CD14-positive monocyte (primary cell): ENCODE measurements around the gene ANAPC16. TPM values are rescaled to one million over a fixed set of nuclear protein-coding genes. Genes with fewer than 3 reads are reported as not detected.

ENCODE experiments used
- DNase-seq, 3 donors: peaks; one replicate each; pipeline ENCODE4 v3.0.0-alpha.2; 2011 to 2022
- H2AFZ ChIP-seq: 2 replicates; pipeline ENCODE4 v1.6.0; 2012; ENCODE audit warnings: mild to moderate bottlenecking, low read depth, low read length, inconsistent platforms; ENCODE audit not compliant: insufficient read depth, poor library complexity, severe bottlenecking
- H3K27ac ChIP-seq, 2 donors: 1 replicate in 1 of 2; 2 replicates in 1 of 2; pipeline ENCODE4 v1.5.1; 2012 to 2013; ENCODE audit warnings: low read length in 2 of 2, control low read depth in 1 of 2, inconsistent platforms in 1 of 2, low read depth in 1 of 2, mild to moderate bottlenecking in 1 of 2
- H3K27me3 ChIP-seq, 2 donors: one replicate each; pipeline versions ENCODE4 v1.6.0 to v1.6.1; 2011 to 2013; ENCODE audit warnings: low read length in 2 of 2; ENCODE audit not compliant: control insufficient read depth in 2 of 2, insufficient read depth in 2 of 2
- H3K36me3 ChIP-seq, 2 donors: replicated peaks in 1 of 2; 1 replicate in 1 of 2; 2 replicates in 1 of 2; pipeline versions ENCODE4 v1.5.1 to v1.6.1; 2012 to 2013; ENCODE audit warnings: low read length in 2 of 2, control low read depth in 1 of 2, inconsistent platforms in 1 of 2, mild to moderate bottlenecking in 1 of 2; ENCODE audit not compliant: insufficient read depth in 2 of 2, control insufficient read depth in 1 of 2
- H3K4me1 ChIP-seq, 2 donors: 1 replicate in 1 of 2; 2 replicates in 1 of 2; pipeline versions ENCODE4 v1.5.1 to v1.6.1; 2012 to 2013; ENCODE audit warnings: low read length in 2 of 2, control low read depth in 1 of 2, inconsistent platforms in 1 of 2, mild to moderate bottlenecking in 1 of 2, moderate library complexity in 1 of 2; ENCODE audit not compliant: insufficient read depth in 2 of 2, control insufficient read depth in 1 of 2
- H3K4me2 ChIP-seq: replicated peaks from 2 replicates; pipeline ENCODE3; 2012; ENCODE audit warnings: low read length, moderate library complexity, mild to moderate bottlenecking; ENCODE audit not compliant: poor library complexity, severe bottlenecking; ENCODE audit errors: extremely low read depth
- H3K4me3 ChIP-seq, 3 experiments: fragments of 200-600 bp in 1 of 3; sonication (generic) in 1 of 3; replicated peaks in 1 of 3; 1 replicate in 2 of 3; 2 replicates in 1 of 3; pipeline ENCODE4 v1.5.1; 2011 to 2013; ENCODE audit warnings: low read length in 3 of 3, mild to moderate bottlenecking in 3 of 3, control low read depth in 2 of 3, low read depth in 2 of 3, inconsistent platforms in 1 of 3, moderate library complexity in 1 of 3
- H3K79me2 ChIP-seq: 2 replicates; pipeline ENCODE4 v1.6.0; 2012; ENCODE audit warnings: mild to moderate bottlenecking, control low read depth, inconsistent platforms, low read length, moderate library complexity; ENCODE audit not compliant: insufficient read depth
- H3K9ac ChIP-seq: 2 replicates; pipeline ENCODE4 v1.6.0; 2017; ENCODE audit warnings: low read length, mild to moderate bottlenecking; ENCODE audit not compliant: insufficient read depth, poor library complexity, severe bottlenecking
- H3K9me3 ChIP-seq, 2 donors: replicated peaks in 1 of 2; 1 replicate in 1 of 2; 2 replicates in 1 of 2; pipeline versions ENCODE4 v1.5.1 to v1.6.1; 2012 to 2013; ENCODE audit warnings: low read length in 2 of 2, control low read depth in 1 of 2; ENCODE audit not compliant: control insufficient read depth in 1 of 2, insufficient read depth in 1 of 2
- H4K20me1 ChIP-seq: 2 replicates; pipeline ENCODE4 v1.6.0; 2012; ENCODE audit warnings: mild to moderate bottlenecking, low read length, control low read depth, moderate library complexity; ENCODE audit not compliant: insufficient read depth
- H3K27ac Mint-ChIP-seq, 7 donors: one replicate each; pipeline ENCODE4 v1.8.0; 2020; ENCODE audit warnings: mild to moderate bottlenecking in 7 of 7, mixed read lengths in 7 of 7, moderate library complexity in 6 of 7, inconsistent platforms in 2 of 7
- H3K27me3 Mint-ChIP-seq, 3 donors: one replicate each; pipeline ENCODE4 v1.8.0; 2021 to 2022; ENCODE audit warnings: low read depth in 3 of 3, mild to moderate bottlenecking in 3 of 3, mixed read lengths in 3 of 3, moderate library complexity in 3 of 3, inconsistent platforms in 1 of 3
- H3K36me3 Mint-ChIP-seq, 2 donors: one replicate each; pipeline ENCODE4 v1.8.0; 2020; ENCODE audit warnings: mixed read lengths in 2 of 2, inconsistent platforms in 1 of 2, mild to moderate bottlenecking in 1 of 2
- H3K4me1 Mint-ChIP-seq: one replicate; pipeline ENCODE4 v1.8.0; 2020; ENCODE audit warnings: mild to moderate bottlenecking, mixed read lengths
- H3K4me3 Mint-ChIP-seq, 2 donors: one replicate each; pipeline ENCODE4 v1.8.0; 2020; ENCODE audit warnings: mild to moderate bottlenecking in 2 of 2, mixed read lengths in 2 of 2, moderate library complexity in 1 of 2
- H3K9me3 Mint-ChIP-seq, 7 donors: one replicate each; pipeline ENCODE4 v1.8.0; 2020 to 2022; ENCODE audit warnings: mixed read lengths in 7 of 7, mild to moderate bottlenecking in 6 of 7, moderate library complexity in 6 of 7, inconsistent platforms in 2 of 7
- WGBS: methylation state at CpG from one replicate; pipeline ENCODE4 v1.1.5; 2013; ENCODE audit warnings: missing lambda C conversion rate; ENCODE audit not compliant: insufficient coverage; 5-methylcytosine and 5-hydroxymethylcytosine counted together
- intact Hi-C, 2 donors: fragments of 100-400 bp; cut with micrococcal nuclease; formaldehyde crosslinking; loops; one replicate each; pipeline versions ENCODE4 v1.15.0 to v1.15.1; 2023
- polyA plus RNA-seq, 3 donors: library from polyadenylated mRNA; depleted of rRNA in 1 of 3; unstranded in 2 of 3; stranded (reverse) in 1 of 3; fragments of 300-500 nt in 2 of 3; fragments of >200 nt in 1 of 3; fragmentation: Illumina TruSeq in 2 of 3; gene quantifications; 1 replicate in 2 of 3; 2 replicates in 1 of 3; pipeline ENCODE4 v1.2.3, GENCODE V29; 2012 to 2021
- TF ChIP-seq, protein P1 (sequence below): fragments of 200-600 bp; IDR thresholded peaks from one replicate; pipeline ENCODE4 v1.8.0; 2022; ENCODE audit warnings: antibody characterized with exemption, mild to moderate bottlenecking

The ANAPC16 gene
- polyA plus RNA-seq, 3 donors, result 65.5 to 167 (median 148) TPM

DNA sequence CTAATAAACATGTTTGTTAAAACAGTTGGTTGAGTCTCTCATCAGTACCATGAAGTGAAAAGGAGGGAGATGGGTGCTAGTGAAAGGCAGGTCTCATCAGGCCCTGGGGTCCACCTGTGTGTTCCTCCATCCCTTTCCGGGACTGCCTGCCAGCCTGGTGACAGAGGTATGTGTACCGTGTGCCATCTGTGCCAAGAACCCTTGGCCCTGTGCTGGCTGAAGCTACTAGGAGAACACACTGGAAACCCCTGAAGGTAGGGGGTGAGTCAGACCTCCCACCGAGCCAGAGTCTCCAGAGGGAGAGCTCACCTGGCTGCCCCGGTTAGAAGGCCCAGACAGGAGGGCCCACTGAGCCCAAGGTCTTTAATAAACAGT, 60.2 kb downstream of the ANAPC16 start:
- no peak for DNase-seq

GRCh38 chr10:72276421-72277339, 60.9 kb downstream of the ANAPC16 start:
- peaks cover 0 to 2% (median 0%) of the 10 kb centered on the region in 7 donors for H3K9me3 Mint-ChIP-seq
- Histone ChIP-seq H3K27ac (no peak overlapping the region), H2AFZ (no peak overlapping the region), H3K4me2 (no peak overlapping the region), H3K4me1 (peaks cover 23 to 32% of the 10 kb centered on the region in 2 donors), H3K79me2 (peaks cover 6% of the 10 kb centered on the region), H3K36me3 (no peaks in the 10 kb centered on the region), H3K4me3 (peak overlapping the region in 1 of 3 experiments; percentile 98), H3K27me3 (no peaks in the 10 kb centered on the region), H3K9ac (no peak overlapping the region), H3K9me3 (no peaks in the 10 kb centered on the region), H4K20me1 (peaks cover 20% of the 10 kb centered on the region)
- intact Hi-C loops, result no loop called here
- no peak for DNase-seq
- 59% methylated on average over 4 of the region's 6 CpGs for WGBS
- TF ChIP-seq, protein P1, sequence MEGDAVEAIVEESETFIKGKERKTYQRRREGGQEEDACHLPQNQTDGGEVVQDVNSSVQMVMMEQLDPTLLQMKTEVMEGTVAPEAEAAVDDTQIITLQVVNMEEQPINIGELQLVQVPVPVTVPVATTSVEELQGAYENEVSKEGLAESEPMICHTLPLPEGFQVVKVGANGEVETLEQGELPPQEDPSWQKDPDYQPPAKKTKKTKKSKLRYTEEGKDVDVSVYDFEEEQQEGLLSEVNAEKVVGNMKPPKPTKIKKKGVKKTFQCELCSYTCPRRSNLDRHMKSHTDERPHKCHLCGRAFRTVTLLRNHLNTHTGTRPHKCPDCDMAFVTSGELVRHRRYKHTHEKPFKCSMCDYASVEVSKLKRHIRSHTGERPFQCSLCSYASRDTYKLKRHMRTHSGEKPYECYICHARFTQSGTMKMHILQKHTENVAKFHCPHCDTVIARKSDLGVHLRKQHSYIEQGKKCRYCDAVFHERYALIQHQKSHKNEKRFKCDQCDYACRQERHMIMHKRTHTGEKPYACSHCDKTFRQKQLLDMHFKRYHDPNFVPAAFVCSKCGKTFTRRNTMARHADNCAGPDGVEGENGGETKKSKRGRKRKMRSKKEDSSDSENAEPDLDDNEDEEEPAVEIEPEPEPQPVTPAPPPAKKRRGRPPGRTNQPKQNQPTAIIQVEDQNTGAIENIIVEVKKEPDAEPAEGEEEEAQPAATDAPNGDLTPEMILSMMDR, result no peak
- peak overlapping the region in 4 of 7 donors; percentile 2 to 46 (median 19) for H3K27ac Mint-ChIP-seq
- H3K36me3 Mint-ChIP-seq, result peaks cover 13 to 23% of the 10 kb centered on the region in 2 donors
- peaks cover 2 to 10% (median 6%) of the 10 kb centered on the region in 3 donors for H3K27me3 Mint-ChIP-seq
- peaks cover 36% of the 10 kb centered on the region for H3K4me1 Mint-ChIP-seq
- peak overlapping the region in 1 of 2 donors; percentile 98 for H3K4me3 Mint-ChIP-seq

More for the DNA sequence above, 60.2 kb downstream of the ANAPC16 start:
- peaks cover 20% of the 10 kb centered on the region for H4K20me1 ChIP-seq
- no peaks in the 10 kb centered on the region for H3K36me3 ChIP-seq
- H3K36me3 Mint-ChIP-seq, result peaks cover 13 to 23% of the 10 kb centered on the region in 2 donors
- H3K9me3 Mint-ChIP-seq, result peaks cover 0 to 2% (median 0%) of the 10 kb centered on the region in 7 donors
- H3K79me2 ChIP-seq, result peaks cover 6% of the 10 kb centered on the region
- H3K4me1 Mint-ChIP-seq, result peaks cover 36% of the 10 kb centered on the region
- 100% methylated on average over 2 of the region's 4 CpGs for WGBS
- peak overlapping the region in 1 of 2 donors; percentile 98 for H3K4me3 Mint-ChIP-seq
- intact Hi-C loops, result no loop called here
- no peaks in the 10 kb centered on the region for H3K9me3 ChIP-seq
- H2AFZ ChIP-seq, result no peak overlapping the region
- H3K27ac Mint-ChIP-seq, result peak overlapping the region in 3 of 7 donors; percentile 18 to 46 (median 42)
- TF ChIP-seq, protein P1, result no peak
- peaks cover 2 to 13% (median 8%) of the 10 kb centered on the region in 3 donors for H3K27me3 Mint-ChIP-seq
- peak overlapping the region in 1 of 3 experiments; percentile 98 for H3K4me3 ChIP-seq
- no peak overlapping the region for H3K9ac ChIP-seq
- H3K27me3 ChIP-seq, result no peaks in the 10 kb centered on the region
- no peak overlapping the region for H3K4me2 ChIP-seq
- no peak overlapping the region for H3K27ac ChIP-seq
- peaks cover 23 to 32% of the 10 kb centered on the region in 2 donors for H3K4me1 ChIP-seq
